NCI-H82 treated with DMSO at 0.1 percent for 48 hours (cell line): Measurements from ENCODE around the gene RFXAP.
"Not testable (repeated sequence)": the region's sequence is repeated elsewhere in the genome, so short reads cannot be mapped to it uniquely, and the experiment has no call there.

Experiments used
- DNase-seq: peaks from one replicate; lab custom pipeline; 2025; ENCODE audit not compliant: unreplicated experiment; lab: John Stamatoyannopoulos, UW

Gene RFXAP, protein sequence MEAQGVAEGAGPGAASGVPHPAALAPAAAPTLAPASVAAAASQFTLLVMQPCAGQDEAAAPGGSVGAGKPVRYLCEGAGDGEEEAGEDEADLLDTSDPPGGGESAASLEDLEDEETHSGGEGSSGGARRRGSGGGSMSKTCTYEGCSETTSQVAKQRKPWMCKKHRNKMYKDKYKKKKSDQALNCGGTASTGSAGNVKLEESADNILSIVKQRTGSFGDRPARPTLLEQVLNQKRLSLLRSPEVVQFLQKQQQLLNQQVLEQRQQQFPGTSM

DNA sequence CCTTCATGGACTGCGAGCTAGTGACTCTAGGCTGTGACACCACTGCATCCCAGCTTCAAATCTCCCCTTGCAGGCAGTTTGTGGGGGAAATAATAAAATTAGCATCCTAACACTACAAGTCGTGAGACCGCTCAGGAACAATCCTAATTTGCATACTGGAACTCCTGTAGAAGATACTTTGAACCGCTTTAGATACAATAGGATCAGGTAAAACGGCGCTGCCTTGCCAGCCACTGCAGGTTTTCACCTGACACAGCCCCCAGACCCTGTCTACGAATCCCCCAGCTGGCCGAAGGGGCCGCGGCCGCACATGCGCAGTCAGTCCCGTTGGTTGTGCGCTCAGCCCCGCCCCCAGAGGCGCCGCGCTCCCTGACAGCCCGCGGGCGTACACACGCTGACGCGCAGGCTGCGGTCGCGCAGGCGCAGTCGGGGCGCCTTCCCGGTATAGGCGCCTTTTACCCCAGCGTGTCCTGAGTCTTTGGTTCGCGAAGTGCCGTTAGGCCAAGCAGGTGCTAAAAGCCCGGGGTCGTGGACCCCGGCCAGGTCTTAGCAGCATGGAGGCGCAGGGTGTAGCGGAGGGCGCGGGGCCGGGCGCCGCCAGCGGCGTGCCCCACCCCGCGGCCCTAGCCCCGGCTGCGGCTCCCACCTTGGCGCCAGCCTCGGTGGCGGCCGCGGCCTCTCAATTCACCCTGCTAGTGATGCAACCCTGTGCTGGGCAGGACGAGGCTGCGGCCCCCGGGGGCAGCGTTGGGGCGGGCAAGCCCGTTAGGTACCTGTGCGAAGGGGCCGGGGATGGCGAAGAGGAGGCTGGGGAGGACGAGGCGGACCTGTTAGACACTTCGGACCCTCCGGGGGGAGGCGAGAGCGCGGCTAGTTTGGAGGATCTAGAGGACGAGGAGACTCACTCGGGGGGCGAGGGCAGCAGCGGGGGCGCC is at the start of gene RFXAP:
Gene RFXAP (plus strand): TSS at position 419 of the 935 bp plus-strand sequence. CDS start 136 bp downstream, at position 555.
- peak; percentile 76 for DNase-seq

DNA sequence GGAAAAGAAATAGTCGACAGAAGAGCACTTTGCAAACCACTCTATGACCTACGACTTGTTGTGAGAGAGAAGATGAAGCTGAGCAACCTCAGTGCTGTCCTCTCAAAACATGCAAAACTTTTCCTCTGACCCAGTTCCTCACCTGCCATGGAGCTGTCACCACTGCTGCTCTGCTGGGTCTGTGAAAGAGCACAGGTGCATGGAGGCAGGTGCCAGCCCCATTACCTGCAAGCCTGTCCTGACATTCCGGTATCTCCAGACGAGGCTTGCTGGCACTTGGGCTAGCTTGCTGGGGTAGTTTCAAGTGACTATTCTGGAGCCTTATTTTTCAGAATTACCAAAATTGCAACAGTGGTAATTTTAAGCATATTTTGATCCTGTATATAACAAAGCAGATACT is 49.5 kb upstream of the RFXAP start:
- no peak for DNase-seq

DNA sequence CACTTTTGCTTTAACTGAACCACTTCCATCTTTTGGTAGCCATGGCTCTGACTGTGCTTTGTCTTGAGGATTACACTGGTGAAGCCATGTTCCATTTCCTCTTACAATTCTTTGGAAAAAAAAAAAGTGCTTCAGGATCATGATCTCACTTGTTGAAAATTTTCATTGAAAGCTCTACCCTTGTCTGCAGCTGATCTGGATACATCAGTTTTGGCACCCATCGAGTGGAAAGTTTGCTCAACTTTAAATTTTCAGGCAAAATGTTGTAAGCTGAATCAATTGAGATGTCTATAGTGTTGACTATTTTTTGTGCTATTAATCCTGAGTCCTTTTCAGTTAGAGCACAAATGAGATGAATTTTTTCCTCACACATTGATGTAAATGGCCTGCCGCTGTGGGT is 48.3 kb upstream of the RFXAP start:
- DNase-seq, result no peak

DNA sequence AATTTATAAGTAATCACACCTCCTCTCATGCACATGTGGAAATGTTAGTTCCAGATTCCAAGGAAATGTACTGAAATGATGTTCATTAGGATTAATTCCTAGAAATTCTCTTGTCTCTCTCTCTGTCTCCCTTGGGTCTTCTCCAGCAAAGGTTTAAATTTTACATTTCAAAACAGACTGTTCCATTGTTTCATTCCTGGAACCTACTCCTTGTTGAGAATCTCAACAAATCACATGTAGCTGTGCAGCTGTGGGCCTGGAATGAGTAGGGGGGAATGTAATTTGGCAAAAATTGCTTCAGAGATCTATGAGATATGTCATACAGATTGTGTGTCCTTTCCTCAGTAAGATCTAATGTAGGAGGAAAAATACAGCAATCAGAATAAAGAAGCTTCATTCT is 46.2 kb upstream of the RFXAP start:
- DNase-seq, result no peak

DNA sequence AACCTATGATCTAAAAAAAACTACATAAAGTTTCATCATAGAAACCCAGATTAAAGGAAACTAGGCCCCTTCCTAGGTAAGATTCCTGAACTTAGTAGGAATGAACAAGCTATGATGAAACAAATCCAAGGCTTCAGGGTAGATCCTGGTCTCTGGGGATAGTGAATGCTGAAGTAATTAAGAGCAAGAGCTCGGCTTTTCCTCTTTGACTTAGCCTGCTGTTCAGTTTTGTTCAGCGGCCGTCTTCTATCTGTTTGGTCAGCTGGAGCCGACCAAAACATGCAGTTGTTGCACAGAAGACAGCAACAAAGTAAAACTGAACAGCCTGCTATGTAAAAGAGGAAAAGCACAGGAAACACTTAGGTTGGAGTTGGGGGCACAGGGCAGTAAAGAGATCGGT is 44.1 kb upstream of the RFXAP start:
- DNase-seq, result no peak

DNA sequence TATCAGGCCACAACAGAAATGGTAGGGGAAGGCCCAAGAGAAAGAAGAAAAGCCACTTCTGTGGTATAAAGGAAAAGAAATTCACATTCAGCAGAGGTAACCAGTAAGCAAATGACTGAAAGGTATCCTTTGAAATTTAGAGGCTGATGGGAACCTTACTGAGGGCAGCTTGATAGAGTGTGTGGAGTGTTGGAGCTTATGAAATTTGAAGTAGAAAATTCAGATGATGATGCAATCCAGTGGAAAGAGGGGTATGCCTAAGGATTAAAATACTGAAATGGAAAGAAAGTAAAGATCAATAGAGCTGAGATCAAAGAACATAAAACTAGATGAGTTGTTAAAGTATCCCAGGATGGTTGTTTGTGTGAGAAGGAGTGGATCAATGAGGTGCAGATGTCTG is 42.8 kb upstream of the RFXAP start:
- no peak for DNase-seq

DNA sequence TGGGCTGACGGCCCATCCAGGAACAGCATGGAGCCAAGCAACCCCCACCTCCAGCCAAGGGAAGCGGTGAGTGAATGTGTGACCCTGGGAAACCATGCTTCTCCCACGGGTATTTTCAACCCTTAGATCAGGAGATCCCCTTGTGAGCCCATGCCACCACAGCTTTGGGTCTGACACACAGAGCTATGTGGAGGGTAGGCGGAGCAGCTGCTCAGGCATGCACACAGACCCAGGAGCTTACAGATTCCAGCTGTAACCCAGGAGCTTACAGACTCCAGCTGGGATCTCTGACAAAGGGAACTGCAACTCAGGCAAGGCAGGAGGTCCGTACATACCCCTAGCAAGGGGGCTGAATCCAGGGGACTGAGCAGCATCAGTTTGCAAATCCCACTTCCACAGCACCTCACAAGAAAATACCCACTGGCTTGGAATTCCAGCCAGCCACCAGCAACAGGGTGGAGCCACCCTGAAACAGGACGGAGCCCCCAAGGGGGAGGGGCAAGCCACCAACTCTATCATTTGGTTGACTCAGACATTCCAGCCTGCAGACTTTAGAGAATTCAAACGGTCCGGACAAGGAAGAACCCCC is 40.8 kb upstream of the RFXAP start:
- DNase-seq, result no peak

DNA sequence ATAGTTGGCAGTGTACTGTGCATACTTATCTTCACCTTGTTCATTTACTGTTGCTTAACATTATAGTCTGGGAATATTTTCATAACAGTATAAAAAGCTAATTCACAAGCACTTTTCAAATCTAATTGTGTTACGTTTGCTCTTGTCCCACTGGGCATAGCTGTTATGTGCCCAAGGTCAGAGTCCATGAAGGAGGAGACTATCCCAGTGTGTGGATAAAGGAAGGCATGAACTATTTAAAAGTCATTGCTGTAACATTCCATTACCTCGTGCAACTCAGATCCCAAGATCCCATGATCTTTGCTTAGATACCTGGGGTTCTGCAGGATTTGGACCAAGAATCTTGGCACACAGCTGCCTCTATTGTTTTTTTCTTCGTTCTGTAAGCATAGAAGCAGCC is 35.1 kb upstream of the RFXAP start:
- no peak for DNase-seq

DNA sequence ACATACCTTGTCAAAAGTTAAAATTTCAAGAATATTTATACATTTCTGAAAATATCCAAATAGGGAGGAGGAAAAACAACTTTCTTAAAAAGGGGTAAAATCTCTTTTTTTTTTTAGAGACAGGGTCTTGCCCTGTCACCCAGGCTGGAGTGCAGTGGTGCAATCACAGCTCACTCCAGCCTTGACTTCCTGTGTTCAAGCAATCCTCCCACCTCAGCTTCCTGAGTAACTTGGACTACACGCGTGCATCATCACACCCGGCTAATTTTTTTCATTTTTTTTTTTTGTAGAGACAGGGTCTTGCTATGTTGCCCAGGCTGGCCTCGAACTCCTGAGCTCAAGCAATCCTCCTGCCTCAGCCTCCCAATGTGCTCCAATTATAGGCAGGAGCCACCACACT is 32.8 kb upstream of the RFXAP start:
- DNase-seq, result not testable (repeated sequence)

DNA sequence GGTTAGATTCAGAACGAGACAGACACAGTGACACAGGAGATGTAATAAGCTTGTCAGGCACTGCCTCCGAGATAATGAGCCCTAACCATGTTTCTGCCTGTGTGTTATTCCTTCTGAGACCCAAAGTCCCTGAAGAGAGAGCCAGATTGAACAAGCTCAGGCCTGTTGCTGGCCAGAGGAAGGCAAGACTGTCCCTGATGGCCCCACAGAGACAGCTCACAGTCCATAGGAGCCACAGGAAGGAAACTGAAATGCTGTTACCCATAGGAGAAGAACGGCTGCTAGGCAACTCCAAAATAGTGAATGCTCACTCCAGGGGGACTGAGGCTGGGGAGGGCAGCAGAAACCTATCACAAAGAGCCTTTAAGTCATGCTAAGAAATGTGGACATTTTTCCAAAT is 31.8 kb upstream of the RFXAP start:
- no peak for DNase-seq

DNA sequence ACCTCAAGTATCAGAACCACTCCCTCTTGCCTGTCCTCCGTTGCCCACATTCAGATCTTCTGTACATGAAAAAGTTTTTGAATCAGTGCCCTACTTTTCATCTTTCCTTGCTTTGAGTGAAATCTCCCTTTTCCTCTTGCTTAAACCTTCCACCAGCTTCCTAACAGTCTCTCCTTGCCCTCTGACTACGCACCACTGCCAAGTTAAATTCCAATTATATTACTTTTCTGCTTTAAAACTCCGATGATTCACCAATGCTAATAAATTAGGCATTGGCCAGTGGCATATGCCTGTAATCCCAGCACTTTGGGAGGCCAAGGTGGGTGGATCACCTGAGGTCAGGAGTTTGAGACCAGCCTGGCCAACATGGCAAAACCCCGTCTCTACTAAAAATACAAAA is 30.7 kb upstream of the RFXAP start:
- no peak for DNase-seq

DNA sequence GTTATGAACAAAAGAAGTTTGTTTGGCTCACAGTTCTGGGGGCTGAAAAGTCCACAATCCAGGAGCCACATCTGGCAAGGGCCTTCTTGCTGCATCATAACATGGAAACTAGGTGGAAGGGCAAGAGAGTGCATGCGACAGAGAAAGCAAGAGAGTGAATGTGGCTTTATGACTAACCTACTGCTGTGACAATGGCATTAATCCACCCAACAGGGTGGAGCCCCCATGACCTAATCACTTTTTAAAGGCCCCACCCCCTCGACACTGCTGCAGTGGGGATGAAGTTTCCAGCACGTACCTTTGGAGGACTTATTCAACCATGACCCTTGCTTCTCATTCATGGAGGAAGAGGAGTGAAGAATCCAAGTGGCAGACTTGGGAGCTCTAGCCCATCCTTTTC is 30.0 kb upstream of the RFXAP start:
- no peak for DNase-seq

DNA sequence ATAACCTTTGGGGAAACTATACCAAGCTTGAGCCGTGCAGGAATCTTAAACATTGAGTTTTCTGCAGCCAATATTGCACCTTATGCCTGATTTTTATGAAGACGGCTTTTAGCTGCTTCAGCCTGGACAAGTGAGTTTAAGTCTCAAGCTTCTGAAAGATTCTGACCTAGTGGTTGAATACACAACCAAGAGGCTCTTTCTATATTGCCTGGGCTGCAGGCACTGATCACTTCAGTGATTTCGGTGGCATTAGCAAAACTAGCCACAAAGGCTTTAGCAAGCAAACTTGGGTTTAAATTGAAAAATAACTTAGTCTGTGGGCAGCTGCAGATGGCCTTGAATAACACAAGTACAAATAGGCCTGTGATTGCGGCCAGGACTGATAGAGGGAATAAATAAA is 29.3 kb upstream of the RFXAP start:
- no peak for DNase-seq

DNA sequence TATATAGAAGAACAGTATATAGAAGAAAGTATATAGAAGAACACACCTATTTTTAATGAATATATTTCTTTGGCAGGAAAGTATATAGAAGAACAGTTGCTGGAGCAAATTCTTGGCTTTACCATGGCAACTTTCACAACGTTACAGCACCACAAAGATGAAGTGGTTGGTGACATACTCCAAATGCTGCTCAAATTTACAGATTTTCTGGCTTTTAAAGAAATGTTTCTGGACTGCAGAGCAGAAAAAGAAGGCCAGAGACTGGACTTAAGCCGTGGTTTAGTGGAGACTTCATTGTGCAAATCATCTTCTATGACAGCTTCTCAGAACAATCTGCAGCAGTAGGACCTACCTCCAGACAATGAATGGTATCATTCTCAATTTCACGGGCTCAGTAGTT is 24.3 kb upstream of the RFXAP start:
- DNase-seq, result no peak

DNA sequence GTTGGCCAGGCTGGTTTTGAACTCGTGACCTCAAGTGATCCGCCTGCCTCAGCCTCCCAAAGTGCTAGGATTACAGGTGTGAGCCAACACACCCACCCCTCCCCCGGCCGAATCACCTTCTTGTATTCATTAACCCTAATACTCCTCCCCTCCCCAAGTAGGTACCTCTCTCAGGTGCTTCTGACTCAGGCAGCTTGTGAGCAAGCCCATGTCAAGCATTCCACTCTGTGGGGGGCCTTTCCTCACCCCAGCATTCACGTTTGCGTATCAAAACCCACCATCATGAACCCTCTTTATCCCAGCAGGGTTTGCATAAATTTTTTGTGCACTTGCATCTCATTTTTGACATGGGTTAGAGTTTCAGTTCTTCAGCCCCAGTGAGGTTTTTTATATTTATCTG is 23.6 kb upstream of the RFXAP start:
- no peak for DNase-seq

DNA sequence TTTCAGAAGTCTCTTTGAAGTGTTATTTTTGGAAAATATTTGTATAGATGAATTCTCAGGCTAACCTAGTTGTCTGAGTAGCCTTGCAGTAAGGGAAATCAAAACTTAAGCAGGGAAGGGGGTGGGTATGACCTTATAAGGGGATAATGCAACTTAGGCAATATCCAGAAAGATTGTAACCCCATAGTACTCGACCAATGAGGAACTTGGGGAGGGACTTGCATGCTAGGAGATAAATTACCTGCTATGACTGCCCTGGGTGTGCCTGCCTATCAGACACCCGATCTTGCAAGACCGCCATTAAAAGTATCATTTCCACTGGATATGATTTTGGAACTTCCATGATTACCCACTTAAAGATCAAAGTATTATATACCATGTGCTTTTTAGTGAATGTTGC is 23.0 kb upstream of the RFXAP start:
- DNase-seq, result no peak

DNA sequence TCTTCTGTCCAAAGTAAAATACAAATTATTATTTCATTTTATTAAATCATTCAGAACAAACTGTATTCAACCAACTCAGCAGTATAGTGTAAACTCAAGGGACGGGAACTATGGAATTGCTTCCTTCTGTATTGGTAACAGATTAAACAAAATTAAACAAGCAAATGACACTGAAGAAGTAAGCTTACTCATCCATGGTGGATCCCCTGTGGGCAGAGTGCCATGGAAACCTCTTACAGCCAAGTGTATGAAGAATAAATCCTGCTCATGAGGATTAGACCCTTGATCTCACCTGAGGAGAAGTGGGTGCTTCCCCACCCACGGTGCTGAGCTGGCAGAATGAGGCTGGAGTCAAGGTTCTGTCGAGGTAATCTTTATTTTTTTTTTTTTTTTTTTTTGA is 18.0 kb upstream of the RFXAP start:
- no peak for DNase-seq

DNA sequence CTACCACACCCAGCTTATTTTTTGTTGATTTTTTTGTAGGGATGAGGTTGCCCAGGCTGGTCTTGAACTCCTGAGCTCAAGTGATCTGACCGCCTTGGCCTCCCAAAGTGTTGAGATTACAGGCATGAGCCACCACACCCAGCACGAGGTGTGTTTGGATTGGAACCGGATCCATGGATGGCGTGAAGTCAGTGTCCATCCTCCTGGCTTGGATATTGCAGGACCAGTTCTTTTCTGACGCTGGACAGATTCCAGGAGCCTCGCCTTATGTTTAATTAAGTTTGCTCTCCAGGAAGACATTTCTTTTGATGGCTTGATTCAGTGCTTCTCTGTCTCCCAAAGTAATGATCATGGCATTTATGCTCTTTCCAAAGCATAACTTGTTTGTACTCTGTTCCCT is 14.4 kb upstream of the RFXAP start:
- no peak for DNase-seq

DNA sequence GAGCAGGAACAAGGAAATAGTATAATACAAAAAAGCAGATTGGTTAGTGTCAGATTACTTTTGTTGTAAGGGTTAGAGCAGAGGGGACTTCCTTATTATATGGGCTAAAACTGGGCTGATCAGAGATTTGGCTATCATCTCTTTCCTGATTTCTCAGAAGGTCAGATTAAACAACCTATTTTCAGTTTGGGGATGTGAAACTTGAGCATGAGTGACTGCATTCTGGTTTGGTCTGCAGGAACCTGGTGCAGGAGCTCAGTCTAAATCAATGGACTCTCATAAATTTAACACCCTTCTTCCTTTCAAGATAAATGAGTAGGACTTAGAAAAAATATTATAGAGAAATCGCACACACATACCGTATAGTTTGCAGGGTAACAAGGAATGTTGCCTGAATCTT is 12.9 kb upstream of the RFXAP start:
- DNase-seq, result no peak

DNA sequence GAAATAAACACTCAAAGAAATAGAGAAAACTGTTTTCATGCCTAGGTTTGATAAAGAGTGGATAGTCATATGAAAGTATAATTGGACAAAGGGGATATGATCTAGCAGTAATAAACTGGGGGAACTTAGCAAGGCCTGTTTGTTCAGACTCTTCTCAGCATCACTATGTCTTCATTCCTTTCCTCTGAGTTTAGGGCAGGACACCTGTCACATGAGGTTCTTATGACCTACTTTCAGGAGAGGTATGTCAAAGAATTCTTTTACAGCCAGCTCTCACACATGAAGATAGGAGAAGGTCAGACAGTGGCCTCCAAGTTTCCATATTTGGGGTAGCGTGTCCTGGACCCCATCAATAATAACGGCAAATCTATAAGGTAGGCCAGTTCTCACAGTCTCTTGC is 11.4 kb upstream of the RFXAP start:
- no peak for DNase-seq

DNA sequence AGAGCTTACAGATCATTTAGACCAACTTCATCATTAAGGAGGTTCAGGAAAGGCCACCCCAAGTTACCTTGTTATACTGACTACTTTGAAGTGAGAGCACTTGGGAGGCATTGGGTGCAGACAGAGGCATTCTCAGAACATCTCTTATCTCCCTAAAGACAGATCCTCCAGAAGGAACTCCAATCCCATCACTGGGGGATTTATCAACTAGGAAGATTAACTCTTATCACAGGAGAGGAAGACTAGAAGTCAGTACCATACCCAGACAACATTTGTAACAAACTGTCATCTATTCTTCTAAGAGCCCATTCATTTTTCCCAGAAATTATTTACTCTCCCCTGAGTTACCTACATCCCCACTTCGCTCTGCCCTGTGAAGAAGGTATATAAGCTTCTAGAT is 5.8 kb upstream of the RFXAP start:
- peak; percentile 83 for DNase-seq

DNA sequence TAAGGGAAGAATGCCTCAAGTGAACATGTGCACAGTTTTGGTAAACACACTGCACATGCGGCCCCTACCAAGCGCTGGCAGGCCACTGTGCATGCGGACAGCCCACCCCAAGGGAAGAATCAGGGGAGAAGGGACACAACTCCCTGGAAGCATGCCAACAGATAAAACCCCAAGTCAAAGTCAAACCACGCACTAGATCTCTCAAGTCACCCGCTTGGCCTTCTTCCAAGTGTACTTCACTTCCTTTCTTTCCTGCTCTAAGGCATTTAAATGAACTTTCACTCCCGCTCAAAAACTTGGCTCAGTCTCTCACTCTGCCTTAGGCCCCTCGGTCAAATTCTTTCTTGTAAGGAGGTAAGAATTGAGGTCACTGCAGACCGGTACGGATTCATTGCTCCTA is 4.6 kb upstream of the RFXAP start:
- peak; percentile 24 for DNase-seq
